Mammary microvascular endothelial cell (primary cell): ENCODE data around the gene MARK4. TPM values are rescaled to one million over a fixed set of nuclear protein-coding genes. Genes with fewer than 3 reads are reported as not detected.

ENCODE experiments used
- total RNA-seq: library from RNA; depleted of rRNA; stranded (reverse); fragments of >200 nt; gene quantifications from 2 replicates; pipeline ENCODE4 v1.2.3, GENCODE V29; 2015

Gene MARK4
- total RNA-seq, result 10.0 and 18.8 TPM in 2 replicates

DNA sequence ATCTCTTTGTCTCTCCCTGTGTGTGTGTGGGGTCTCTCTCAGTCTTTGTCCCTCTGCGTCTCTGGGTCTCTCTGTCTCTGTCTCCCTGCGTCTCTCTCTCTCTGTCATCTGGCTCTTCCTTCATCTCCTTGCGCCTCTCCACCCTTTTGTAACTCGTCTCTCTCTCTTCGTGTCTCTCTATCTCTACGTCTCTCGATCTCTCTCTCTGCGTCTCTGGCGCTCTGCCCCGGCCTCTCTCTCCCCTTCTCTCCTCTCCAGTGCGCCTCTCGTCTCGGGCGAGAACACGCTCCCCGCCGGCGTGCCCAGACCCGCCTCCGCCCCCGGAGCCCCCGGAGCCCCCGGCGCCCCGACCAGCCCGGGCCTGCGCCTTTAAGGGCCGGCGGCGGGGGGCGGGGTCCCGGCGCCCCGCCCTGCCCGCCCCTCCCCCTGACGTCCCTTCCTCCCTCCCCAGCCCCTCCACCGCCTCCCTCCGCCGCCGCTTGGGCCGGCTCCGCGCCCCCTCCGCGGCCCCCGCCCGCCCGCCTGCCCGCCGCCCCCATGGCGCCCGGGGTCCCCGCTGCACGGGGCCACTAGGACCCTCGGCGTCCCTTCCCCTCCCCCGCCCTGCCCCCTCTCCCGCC lies at the start of gene MARK4:
Gene MARK4, plus strand, starts transcription at position 440 of the 620 bp plus-strand sequence. CDS start 318 bp downstream, outside the sequence.

DNA sequence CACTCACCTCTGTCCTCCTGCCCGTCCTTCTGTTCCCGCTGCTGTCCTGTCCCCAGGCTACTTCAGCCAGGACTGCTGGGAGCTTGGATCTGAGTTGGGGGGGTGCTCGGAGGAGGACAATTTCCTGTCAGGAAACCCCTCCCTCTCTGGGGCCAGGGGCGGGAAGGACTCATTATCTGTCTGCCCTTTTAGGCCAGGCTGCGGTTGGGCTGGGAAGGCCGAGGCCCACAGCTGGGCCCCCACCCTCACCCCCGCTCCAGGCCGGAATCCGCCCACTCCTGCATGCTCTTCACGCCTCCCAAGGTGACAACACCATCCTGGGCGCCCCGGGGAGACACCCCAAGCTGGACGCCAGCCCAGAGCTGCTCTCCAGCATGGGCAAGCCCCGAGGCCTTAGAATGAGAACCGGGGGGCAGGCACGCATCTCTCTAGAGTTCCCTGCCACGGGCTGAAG lies 5.7 kb upstream of the MARK4 start, which contains the start of gene EXOC3L2:
Gene EXOC3L2, minus strand, starts transcription at position 74 of the 454 bp plus-strand sequence. CDS start 6,362 bp downstream, outside the sequence.

DNA sequence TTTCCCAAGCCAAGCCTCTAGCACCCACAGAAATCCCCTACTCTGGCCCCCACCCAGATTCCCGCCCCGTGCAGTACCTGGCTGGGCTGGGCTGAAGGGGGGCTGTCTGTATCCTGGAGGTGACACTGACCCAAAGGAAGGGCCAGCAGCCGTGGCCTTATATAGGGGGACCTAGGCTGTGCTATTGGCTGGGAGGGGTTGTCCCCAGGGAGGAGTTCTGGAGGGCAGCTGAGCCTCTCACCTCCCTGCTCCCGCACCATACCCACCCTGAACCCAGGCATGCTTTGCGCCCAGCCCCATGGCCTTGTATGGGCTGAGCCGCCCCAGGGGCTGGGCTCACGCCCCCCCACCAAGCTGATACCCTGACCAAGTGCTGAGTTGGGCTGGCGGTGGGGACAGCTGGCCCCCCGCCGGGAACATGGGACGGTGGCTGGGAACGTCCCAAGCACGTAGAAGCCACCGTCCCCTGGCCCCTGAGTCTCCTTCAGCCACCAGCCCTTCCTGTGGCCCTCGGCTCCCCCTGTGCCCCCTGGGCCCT lies 71.7 kb downstream of the MARK4 start, which contains the start of gene CKM:
Gene CKM, minus strand, starts transcription at position 132 of the 538 bp plus-strand sequence. CDS start 3,162 bp downstream, outside the sequence.

DNA sequence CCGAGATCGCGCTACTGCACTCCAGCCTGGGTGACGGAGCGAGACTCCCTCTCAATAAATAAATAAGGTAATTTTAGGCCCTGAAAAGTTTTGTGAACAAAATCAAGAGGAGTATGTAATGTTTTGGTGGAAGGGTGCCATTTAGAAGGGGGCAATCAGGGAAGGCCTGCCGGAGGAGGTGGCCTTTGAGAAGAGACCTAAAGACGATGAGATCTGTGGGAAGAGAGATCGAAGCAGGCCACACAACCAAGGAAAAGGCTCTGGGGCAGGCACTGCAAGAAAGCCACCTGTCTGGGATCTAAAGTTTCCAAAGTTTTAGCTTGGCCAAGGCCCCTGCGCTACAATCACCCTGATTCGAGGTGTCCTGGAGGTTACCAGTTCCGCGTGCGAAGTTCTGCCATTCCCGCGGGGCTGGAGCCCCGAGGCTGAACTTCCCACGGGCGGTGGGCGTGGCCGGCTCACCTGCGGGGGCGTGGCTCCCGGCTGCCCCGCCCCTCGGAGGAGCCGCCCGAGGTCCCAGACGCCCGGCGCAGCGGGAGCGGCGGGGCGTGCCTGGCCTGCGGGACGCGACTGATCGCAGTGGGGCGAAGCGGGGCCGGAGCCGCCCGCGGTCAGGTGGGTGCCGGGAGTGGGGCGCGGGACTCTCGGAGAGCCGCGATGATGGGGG lies 89.3 kb downstream of the MARK4 start, which contains the start of gene KLC3:
Gene KLC3, plus strand, starts transcription at position 519 of the 667 bp plus-strand sequence. CDS start 4,792 bp downstream, outside the sequence.

Other genes starting within 250 kb of the MARK4 start
- 19.4 and 26.3 TPM in 2 replicates for gene RELB, start 249.8 kb upstream of the MARK4 start, total RNA-seq
- gene CLASRP, start 212.2 kb upstream of the MARK4 start, total RNA-seq, result 37.9 and 50.6 TPM in 2 replicates
- 0.54 and 1.2 TPM in 2 replicates for gene ZNF296, start 174.8 kb upstream of the MARK4 start, total RNA-seq
- gene GEMIN7, start 172.0 kb upstream of the MARK4 start, total RNA-seq, result 61.6 and 68.9 TPM in 2 replicates
- gene PPP1R37, start 158.1 kb upstream of the MARK4 start, total RNA-seq, result 30.6 and 32.1 TPM in 2 replicates
- gene NKPD1, start 90.3 kb upstream of the MARK4 start, total RNA-seq, result 0.05 TPM in 1 of 2 replicates, not detected in the other
- 7.7 and 15.8 TPM in 2 replicates for gene TRAPPC6A, start 73.0 kb upstream of the MARK4 start, total RNA-seq
- gene BLOC1S3, start 72.5 kb upstream of the MARK4 start, total RNA-seq, result 4.3 and 9.6 TPM in 2 replicates
- 1.9 and 2.6 TPM in 2 replicates for gene EXOC3L2, start 5.9 kb upstream of the MARK4 start, total RNA-seq
- gene CKM, start 71.6 kb downstream of the MARK4 start, total RNA-seq, result not detected in 2 replicates
- gene KLC3, start 89.5 kb downstream of the MARK4 start, total RNA-seq, result not detected in 2 replicates
- gene ERCC2, start 119.3 kb downstream of the MARK4 start, total RNA-seq, result 44.8 and 56.5 TPM in 2 replicates
- gene PPP1R13L, start 153.8 kb downstream of the MARK4 start, total RNA-seq, result 20.8 and 24.6 TPM in 2 replicates
- 22.1 and 25.8 TPM in 2 replicates for gene POLR1G, start 155.4 kb downstream of the MARK4 start, total RNA-seq
- gene ERCC1, start 172.6 kb downstream of the MARK4 start, total RNA-seq, result 89.7 and 103 TPM in 2 replicates
- 7.8 and 11.8 TPM in 2 replicates for gene FOSB, start 216.7 kb downstream of the MARK4 start, total RNA-seq
- 6.4 and 13.3 TPM in 2 replicates for gene RTN2, start 245.8 kb downstream of the MARK4 start, total RNA-seq
- 0.89 TPM in 1 of 2 replicates, not detected in the other for gene PPM1N, start 247.2 kb downstream of the MARK4 start, total RNA-seq